Stimulated activated CD8-positive, alpha-beta memory T cell treated with anti-CD3 and anti-CD28 coated beads, Interleukin-4, amount 100 ng/mL, for 4 hours (primary cell): Measurements from ENCODE around the gene SERAC1.

ENCODE experiments used
- DNase-seq, 2 donors: peaks; one replicate each; pipeline ENCODE4 v3.0.0-alpha.2; 2020; ENCODE audit warnings: low read depth in 2 of 2, low spot score in 1 of 2

SERAC1 gene

DNA sequence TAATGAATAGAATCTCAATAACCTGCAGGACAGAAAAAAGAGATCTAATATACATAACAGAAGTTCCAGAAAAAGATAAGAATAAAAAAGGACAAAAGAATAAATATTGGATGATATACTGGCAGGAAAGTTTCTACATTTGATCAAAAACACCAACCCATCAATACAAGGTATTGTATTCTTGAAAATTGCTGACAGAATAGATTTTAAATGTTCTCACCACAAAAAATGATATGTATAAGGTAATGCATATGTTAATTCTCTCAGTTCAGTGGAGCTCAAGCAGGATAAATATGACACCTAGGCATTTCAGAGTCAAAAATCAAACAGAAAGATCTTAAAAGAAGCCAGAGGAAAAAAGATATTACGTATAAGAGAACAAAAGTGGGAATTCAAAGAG is 43.8 kb downstream of the SERAC1 start:
- DNase-seq: no peak

- no peak for DNase-seq
Observed at GRCh38 chr6:158122048-158122447, 46.0 kb downstream of the SERAC1 start.

DNA sequence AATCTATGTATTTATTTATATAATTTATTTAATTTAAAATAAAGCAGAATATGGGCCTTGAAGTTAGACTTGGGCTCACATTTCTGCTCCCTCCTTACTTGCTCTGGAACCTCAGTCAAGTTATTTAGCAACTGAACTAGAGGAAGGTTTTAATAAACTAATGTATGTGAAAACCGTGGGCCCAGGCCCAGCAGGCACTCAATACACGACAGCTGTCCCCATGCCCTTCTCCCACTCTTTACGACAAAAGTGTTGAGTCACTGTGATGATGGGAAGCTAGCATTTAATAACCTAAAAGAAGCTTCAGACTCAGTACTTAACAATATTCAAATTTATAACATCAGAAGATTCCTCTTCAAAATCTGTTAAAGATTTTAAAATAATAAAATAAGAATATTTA is 46.7 kb downstream of the SERAC1 start:
- no peak for DNase-seq

DNA sequence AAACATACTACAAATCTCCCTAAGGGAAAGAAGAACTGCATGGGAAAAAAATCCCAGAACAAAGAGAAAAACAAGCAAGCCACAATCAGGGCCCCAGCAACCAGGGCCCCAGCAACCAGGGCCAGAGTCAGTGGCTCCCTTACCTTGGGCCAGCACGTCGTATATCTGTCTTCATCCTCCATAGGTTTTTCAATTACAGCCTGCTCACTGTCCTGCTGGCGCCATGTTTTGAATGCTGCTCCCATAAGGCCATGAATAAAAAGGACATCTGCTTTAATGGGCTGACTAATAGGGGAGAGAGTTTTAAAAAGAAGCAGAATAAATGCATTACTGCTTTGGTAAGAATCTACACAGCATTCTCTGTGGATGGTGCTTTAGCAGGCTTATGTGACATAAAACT is 49.2 kb downstream of the SERAC1 start:
- no peak for DNase-seq

DNA sequence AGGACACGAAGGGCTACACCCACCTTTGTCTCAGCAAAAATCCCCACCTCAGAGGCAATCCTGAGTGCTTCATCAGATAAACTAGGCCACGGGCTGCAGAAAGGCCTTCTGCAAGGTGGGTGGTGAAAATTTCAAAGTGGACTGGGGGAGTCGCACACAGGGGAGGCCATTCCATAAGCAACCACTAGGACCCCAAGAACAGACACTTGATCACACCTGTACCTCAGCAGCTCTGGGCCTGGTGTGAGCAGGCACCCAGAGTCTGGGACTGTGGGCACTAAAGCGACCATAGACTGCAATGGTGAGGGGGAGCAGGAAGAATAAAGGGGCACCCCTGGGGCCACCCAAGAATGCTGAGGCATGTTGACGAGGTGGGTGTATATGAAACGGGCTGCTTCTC is 52.6 kb downstream of the SERAC1 start:
- no peak for DNase-seq

DNA sequence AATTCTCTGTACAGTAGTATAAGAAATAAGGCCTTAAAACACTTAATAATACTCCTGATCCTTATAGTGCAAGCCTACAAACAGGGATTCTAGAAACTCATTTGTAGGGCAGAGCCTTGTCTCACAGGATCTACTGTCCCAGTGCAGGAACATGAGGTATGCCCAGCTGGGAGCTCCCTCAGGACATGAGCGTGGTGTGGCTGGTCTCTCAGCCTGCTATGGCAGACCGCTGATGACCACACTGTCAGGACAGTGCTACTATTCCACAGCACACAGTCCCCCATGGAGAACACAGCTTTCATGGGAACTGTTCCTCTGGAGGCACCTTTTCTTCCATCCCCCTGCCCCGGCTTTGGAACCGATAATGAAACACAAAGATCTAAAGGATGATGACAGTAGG is 53.0 kb downstream of the SERAC1 start:
- DNase-seq: no peak

- no peak for DNase-seq
Observed at GRCh38 chr6:158113802-158114201, 54.3 kb downstream of the SERAC1 start.

GRCh38 chr6:158111987-158112386 is 56.1 kb downstream of the SERAC1 start:
- DNase-seq: no peak

DNA sequence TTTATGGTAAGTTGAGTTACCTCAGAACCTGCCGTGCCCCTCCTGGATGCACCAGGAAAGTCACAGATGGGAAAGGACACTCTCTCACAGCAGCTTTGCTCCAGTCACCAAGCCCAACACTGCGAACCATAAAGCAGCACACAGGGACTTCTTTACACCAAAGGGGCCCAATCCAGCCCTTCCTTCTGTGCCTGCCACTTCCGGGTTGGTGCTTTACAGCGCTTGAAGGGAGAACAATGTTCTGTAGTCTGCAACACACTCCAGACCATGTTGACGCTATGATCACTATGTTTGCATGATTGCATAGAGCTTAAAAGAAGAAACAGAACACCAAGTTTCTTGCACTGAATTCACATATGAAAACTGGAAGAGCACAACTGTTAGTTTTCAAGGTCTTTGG is 57.1 kb downstream of the SERAC1 start:
- DNase-seq: no peak

DNA sequence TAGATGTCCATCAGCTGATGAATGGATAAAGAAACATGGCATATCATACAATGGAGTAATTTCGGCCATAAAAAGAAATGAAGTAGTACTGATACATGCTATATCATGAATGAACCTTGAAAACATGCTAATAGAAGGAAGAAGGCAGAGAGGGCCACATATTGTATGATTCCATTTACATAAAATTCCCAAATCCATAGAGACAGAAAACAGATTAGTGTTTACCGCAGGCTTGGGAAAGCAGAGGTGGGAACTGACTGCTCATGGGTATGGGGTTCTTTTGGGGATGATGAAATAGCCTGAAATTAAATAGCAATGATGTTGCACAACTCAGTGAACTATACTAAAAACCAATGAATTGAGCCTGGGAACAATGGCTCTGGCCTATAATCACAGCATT is 58.3 kb downstream of the SERAC1 start:
- DNase-seq: no peak

DNA sequence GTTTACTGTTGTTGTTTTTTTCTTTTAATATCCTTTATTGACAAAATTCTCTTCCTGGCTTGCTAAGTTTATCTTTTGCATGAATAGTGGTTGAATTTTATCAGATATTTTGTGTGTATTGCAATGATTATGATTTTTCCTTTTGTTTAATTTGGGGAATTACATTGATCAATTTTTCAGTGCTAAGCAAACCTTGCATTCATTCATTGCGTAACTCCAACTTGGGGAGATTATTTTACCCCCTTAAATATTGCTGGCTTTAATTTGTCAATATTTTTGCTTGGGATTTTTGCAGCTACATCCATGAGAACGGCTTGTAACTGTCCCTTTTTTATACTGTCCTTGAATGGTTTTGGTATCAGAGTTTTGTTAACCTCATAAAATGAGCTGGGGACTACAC is 63.4 kb downstream of the SERAC1 start:
- no peak for DNase-seq

- DNase-seq: no peak
Observed at GRCh38 chr6:158103228-158103627, 64.8 kb downstream of the SERAC1 start.

DNA sequence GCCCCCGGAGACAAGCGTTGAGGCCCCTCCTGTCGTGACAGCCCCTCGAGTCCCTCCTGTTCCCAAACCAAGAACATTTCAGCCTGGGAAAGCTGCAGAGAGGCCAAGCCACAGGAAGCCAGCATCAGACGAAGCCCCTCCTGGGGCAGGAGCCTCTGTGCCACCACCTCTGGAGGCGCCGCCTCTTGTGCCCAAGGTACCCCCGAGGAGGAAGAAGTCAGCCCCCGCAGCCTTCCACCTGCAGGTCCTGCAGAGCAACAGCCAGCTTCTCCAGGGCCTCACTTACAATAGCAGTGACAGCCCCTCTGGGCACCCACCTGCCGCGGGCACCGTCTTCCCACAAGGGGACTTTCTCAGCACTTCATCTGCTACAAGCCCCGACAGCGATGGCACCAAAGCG is 72.4 kb downstream of the SERAC1 start:
- DNase-seq: no peak

GRCh38 chr6:158095031-158095430 is 73.0 kb downstream of the SERAC1 start:
- no peak for DNase-seq

DNA sequence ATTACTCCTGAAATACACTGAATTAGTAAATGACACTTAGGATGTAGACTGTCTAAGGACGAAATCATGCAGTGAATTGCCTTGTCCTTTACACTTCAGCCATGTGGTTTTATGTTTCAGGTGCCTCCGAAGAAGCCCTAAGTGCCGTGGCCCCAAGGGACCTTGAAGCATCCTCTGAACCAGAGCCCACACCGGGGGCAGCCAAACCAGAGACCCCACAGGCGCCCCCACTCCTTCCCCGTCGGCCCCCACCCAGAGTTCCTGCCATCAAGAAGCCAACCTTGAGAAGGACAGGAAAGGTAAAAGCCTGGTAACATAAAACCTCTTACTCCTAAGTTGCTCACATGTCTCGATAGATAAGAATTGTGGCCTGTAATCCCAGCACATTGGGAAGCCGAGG is 75.3 kb downstream of the SERAC1 start:
- no peak for DNase-seq

DNA sequence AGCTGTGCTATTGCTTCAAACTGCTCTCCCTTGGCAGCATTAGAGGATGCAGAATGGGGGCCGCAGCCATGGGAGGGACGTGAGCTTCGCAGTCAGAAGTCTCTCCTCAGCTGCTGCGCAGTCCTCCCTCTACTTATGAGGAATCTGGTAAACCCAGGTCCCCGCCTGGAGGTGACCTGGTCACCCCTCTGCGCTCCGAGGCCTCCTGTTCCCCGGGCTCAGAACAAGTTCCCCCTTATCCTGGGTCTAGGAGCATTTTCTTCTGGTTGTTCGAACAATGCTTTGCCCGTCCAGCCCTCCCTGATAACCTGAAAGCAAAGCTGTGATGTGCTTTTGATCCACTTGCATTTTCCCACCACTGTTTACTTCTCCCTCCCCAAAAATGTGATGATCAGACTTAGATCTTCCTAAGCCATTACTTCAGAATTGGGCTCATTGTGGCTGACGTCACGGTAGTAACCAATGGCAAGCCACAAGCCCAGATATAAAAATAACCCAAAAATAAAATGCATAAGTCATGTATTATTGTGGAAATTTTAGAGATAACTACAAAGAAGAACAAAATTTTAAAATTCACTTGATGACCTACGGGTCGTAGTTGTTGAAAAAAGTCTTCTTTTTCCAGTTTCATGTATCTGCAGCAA is 80.7 kb downstream of the SERAC1 start:
- no peak for DNase-seq

- no peak for DNase-seq
Observed at GRCh38 chr6:158086504-158087223, 81.4 kb downstream of the SERAC1 start.

DNA sequence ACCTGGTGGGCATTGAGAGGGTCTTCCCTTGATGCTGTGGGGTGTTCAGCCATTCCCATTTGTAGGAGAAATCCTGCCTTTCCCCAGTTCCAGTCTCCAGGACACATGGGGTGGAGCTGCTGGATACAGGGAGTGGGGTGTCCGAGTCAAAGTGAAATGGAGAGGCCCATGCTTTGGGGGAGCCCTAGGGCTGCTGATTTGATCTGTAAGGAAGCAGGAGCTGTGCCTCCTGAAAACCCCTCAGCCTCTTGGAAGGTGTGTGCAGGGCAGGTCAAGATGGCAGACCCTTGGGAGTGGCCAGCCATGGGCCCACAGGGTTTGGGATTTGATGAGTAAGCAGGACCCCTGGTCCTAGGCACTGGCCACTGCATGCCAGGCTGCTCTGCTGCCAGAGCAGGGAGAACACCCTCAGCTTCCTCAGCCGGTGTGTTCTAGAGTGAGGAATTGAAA is 82.0 kb downstream of the SERAC1 start:
- no peak for DNase-seq

GRCh38 chr6:158085261-158086053 is 82.6 kb downstream of the SERAC1 start:
- no peak for DNase-seq

GRCh38 chr6:158083455-158084325 is 84.4 kb downstream of the SERAC1 start:
- no peak for DNase-seq

DNA sequence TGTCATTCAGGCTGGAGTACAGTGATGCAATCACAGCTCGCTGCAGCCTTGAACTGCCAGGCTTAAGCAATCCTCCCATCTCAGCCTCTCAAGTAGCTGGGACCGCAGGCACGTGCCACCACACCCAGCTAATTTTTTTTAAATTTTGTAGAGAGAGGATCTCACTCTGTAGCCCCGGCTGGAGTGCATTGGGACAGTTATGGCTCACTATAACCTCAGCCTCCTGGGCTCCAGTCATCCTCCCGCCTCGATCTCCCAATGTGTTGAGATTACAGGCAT is 86.5 kb downstream of the SERAC1 start:
- no peak for DNase-seq
